Measurements from ENCODE around the gene C1QTNF7.

The C1QTNF7 gene

GRCh38 chr4:15414551-15415091, 13.2 kb upstream of the C1QTNF7 start:
- DNase-seq = no peak

DNA sequence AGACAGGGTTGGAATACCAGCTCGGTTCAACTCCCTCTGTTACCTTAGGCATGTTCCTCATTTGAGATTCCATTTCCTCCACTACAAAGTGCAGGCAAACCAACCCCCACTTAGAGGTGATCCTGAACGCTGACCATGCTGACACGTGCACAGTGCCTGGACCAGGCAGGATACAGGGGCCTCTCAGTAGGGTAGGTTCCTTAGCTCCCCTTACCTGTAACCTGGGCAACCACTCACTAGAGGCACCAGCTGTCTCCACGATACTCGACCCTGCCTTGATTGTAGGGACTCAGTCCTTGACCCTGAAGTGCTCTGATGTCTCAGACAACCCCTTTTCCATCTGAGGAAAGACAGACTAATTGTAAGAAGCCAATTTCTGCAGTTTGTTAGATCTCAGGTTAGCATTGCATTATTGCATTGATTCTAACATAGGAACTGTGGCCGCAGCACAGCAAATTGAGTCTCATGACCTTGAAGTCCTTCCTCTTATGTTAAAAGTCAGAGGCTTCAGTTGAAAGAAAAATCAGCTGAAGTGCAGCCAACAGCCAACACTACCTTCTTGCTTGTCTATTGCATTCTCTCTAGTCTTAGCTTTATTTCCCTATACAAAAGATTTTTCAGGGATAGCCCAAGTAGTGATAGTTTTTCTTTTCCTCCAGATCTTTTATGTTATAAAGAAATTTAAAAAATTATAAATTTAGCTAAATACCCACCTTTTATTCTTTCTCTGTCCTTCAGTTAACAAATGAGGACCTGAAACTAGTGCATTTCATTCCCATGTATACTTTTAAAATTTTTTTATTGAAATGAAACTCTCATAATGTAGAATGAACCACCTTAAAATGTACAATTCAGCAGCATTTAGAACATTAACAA, 11.2 kb upstream of the C1QTNF7 start:
- no peak for DNase-seq

GRCh38 chr4:15417233-15417660, 10.6 kb upstream of the C1QTNF7 start:
- DNase-seq = no peak

DNA sequence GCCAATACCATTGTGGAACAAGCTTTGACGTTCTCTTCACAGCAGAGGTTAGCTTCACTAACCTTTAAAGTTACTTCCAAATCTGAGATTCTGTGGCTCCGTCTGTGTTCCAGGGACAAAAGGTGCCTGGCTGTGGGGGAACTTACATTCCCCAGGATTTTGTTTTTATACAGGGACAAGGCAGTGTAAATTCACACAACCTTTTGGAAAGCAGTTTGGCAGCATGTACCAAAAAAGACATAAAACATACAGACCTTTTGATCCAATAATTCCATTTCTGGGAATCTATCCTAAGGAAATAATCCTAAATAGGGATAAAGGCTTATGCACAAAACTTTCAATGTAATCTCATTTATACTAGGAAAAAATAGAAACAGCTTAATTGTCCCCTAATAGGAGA, 8.9 kb upstream of the C1QTNF7 start:
- no peak for DNase-seq

- no peak for DNase-seq
These were observed 7.2 kb upstream of the C1QTNF7 start for GRCh38 chr4:15420642-15421041.

DNA sequence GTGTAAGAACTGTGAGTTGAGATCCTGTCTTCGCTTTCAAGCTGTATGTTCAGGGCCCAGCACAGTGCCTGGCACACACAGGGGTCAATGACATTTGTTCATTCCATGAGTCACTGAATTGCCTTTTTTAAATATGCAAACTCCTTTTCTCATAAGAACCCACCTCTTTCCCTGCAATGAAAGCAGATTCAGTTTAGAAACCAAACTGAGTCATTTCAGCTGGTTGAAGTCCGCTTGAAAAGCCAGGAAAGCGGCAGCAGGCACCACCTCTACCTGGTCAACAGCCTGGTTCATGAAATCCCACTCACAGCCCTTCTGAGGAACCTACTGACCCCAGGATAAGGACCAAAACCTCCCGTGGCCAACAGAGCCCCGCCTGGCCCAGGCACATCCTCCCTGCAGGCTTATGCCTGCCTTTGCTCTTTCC, 4.5 kb upstream of the C1QTNF7 start:
- DNase-seq = no peak

- DNase-seq = no peak
These were observed 2.3 kb upstream of the C1QTNF7 start for GRCh38 chr4:15425520-15425919.

DNA sequence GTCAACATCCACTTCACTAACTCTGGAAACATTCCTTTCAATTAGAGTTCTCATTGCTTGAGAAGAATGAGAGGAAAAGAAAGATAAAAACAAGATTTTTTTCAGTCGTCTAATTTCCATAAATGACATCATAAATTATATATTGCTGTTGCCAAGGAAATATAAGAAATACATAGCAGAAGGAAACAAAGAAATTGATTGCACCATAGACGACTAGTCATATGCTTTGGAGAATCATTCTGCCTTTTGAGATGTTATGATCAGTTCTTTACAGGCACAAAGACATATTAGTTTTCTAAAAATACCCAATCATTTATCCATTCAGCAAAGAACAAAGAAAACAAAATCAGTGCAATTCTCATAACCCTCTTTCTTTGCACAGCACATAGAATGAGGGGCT, 672 bp upstream of the C1QTNF7 start:
- no peak for DNase-seq

- no peak for DNase-seq
These were observed 778 bp downstream of the C1QTNF7 start for GRCh38 chr4:15428611-15429010.

DNA sequence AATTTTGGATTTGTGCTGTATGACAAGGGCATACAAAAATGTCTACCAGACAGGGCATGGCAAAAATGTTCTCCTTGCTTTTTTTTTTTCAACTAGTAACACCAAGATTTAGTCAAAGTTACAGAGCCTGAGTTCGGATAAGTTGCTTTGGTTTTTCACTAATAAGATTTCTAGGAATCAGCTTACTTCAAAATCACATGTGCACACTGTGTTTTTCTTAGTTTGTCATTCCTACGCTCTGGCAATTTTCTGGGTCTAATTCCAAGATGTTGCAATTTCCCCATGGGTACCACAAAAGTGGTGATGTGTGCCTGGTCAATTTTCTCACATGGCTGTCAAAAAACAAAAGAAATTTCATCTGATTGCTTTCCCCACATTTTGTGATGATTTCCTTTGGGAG, 6.3 kb downstream of the C1QTNF7 start:
- no peak for DNase-seq

- no peak for DNase-seq
These were observed 6.8 kb downstream of the C1QTNF7 start for GRCh38 chr4:15434676-15435075.

DNA sequence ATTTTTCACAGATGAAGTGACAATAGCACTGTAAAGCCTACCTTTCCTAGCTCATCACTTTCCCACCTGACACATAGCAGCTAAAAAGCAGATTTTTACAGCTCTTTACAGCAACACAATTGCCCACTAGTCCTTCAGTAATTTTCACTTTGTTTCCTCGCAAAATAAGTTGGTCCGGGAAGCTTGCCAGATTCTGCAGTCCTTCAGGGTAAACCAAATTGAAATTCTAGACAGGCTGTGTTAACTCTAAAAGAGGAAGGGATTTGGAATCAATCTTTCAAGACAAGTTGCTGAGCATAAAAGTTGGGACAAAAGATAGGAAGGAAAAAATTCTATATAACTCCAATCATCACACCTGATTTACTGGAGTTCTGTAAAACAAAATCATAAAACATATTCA, 8.7 kb downstream of the C1QTNF7 start:
- DNase-seq = no peak

GRCh38 chr4:15438939-15439524, 11.2 kb downstream of the C1QTNF7 start:
- DNase-seq = no peak

DNA sequence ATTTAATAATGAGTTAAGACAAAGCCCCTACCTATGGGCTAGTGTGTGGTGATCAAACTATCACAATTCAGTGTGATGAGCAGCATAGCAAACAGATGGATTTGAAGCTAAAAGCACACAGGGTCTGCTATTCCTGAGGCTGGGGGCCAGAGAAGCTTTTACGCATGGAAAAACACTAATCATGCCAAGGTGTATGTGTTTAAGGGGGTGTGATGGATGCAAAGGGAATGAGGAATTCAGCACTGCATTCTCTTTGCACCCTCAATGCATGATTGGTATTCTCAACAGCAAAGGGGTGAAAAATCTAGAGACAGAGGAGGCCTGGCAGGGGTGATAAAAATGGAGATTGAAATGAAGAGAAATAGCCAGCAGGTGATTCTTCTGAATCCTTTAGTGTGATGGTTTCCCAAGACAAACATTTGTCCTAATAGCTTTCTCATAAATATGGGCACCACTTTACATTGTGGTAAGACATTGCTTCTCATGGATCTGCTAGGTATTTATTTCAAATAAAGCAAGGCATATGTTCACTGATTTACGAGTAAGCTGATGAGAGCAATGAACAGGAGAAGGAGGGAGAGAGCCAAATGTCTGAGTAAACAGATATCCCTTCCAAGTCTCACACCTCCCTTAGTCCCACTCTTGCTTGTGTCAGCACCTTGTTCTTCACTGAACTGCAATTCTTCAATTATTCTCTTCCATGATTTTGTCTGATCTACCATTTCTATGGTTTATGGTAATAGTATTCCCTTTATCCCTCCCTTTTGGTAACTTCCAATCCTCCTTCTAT, 15.7 kb downstream of the C1QTNF7 start:
- no peak for DNase-seq

DNA sequence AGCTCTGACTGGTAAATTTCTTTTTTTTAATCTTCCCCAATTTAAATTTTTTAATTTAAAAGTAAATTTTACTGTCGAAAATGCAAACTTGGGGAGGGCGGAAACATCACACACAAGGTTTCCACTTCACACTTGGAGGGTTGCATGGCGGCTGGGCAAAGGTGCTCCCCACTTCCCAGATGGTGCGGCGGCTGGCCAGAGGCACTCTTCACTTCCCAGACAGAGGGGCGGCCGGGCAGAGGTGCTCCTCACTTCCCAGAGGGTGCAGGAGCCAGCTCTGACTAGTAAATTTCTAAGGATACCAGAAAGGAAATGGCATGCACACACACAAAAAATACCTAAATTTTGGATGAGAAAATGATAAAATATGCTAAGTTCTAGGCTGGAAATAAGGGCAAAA, 16.4 kb downstream of the C1QTNF7 start:
- DNase-seq = no peak

DNA sequence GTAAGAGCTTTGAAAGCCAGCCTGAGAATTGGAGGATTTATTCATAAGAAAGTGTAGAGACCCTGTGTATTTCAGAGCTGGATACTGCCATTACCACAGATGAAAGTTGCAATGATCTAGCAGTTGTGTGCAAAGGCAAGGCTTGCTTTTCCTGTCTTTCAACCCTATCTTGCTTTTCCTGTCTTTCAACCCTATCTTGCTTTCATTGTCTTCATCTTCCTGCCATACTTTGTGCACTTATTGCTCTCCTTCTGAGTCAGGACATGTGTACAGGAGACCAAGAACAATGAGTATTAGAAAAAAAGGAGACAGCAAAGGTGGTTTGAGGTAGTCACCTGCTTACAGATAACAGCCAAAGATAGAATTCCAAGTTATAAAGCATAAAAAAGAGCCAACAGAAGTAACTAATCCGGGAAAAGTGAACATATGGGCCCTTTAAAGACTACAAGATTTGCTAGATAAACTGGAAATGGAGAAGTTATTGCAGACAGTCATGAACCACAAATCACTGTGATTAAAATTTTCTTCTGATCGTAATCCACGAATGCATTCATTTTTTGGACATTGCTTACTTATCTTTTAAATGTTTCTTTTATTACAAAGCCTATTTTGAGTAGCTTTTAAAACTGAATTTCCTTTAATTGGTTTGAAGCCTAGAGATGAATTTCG, 17.2 kb downstream of the C1QTNF7 start:
- DNase-seq = no peak

DNA sequence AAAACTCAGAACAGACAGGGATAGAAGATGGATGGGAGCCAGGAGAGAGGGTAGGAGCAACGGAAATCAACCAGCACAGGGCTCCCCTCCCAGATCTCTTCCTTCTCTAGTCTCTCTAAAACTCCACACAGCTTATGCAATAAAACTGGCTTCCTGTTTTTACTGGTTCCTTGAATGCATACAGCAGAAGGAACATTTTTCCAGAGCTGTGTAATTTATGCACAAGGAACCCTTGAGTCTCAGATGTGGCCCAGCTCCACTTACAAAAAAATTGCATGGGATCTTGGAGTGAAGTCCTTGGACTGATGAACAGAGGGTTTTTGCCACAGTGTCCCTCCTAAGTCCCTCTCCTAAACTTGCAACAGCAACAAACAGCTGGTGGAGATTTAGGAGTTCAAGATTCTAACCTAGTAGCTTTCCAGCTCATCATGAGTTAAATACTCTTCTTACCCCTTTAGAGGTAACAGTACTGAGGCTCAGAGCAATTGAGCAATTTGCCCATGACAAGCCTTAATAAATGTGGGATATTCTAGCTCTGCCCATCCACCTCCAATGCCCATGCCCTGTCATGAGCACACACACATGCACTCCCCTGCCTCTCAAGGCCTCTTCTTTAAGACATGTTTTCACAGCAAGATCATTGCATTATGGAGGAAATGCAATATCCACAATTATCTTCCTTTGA, 23.5 kb downstream of the C1QTNF7 start:
- DNase-seq = no peak

DNA sequence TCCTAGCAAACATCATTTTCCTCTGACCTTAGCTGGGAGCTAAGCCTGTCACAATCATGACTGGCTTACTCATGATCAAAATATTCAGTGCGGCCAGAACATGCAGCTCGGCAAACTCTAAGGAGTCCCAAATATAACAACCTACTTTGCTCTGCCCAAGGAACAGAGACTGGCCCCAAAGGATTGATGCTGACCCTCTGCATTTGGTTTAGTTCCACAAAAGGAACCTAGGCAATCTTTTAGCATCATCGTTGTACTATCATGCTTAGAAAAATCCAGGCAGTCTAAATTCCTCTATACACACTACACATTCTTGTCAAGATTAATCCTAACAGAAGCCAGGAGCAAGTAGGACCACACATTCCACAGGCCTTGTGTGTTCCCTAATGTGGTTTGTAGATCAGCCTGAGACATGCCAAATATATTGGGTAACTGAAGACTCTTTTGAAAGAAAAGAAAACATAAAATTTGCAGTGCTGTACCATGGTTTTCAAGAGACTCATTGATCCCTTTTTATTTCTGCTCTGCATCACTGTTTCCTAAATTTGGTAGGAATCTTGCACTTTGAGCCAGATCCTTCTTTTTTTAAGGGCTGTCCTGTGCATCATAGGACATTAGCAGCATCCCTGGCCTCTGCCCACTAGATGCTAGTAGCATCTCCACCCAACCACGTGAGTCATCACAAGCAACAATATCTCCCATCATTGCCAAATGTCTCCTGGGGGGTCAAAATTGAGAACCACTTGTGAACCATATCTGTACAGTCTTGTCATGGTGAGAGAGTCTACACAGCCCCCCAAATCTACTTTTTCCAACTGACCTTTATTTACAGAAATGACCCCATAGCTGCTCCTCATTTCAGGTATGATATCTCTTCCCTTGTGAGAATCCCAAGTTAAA, 24.3 kb downstream of the C1QTNF7 start:
- DNase-seq = no peak

GRCh38 chr4:15455290-15455689, 27.5 kb downstream of the C1QTNF7 start:
- DNase-seq = no peak

GRCh38 chr4:15457406-15458201, 29.8 kb downstream of the C1QTNF7 start:
- DNase-seq = peak; percentile 22
